Stimulated activated naive CD8-positive, alpha-beta T cell treated with anti-CD3 and anti-CD28 coated beads, Interleukin-15, Interleukin-2, amounts not matched to agents 100 U/mL and 50 U/mL, for 24 hours (primary cell): ENCODE measurements around the gene SLC25A13.

Source experiments
- ATAC-seq: fragments of 150-1000 bp; cut with Tn5 transposase; one replicate; pipeline ENCODE4 v1.10.0; 2021
- DNase-seq: peaks from one replicate; pipeline ENCODE4 v3.0.0; 2021

The SLC25A13 gene

DNA sequence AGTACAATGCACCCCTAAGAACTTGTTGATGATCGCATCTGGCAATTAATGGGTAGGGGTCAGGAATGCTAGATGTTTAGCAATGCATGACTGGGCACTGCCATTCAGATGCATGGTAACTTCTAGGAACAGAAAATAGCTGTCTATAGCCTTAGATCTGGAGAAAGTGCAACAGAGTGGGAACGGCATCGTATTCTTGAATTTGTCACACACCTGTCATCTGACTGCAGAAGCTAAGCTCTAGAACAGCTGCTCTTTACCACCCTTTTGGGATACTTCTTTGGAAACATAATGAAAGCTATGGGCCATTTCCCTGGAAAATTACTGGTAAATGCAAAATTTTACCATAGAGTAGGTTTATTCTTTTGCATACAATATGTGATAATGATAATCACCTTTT, 118.1 kb downstream of the SLC25A13 start:
- ATAC-seq: no peak
- no peak for DNase-seq

GRCh38 chr7:96202102-96202501, 119.8 kb downstream of the SLC25A13 start:
- ATAC-seq (no peak), DNase-seq (no peak)

DNA sequence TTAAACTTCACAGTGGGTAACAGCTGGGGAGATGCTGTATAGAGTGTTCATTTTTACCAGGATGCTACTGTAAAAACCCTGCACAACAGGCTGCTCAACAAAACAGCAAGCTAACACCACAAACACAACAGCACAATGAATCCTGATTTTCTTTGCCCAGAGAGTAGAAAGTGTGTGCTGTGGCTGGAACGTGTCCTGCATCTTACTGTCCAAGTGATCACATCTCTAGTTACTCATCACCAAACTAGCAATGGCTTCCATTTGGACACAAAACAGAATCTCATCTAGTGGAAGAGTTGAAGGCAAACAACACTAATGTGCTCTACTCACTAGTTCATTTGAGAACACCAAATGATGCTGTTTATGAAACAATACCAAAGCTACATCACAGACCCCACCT, 121.2 kb downstream of the SLC25A13 start:
- no peak for DNase-seq
- no peak for ATAC-seq

GRCh38 chr7:96199421-96199820, 122.5 kb downstream of the SLC25A13 start:
- ATAC-seq: no peak
- DNase-seq: no peak

DNA sequence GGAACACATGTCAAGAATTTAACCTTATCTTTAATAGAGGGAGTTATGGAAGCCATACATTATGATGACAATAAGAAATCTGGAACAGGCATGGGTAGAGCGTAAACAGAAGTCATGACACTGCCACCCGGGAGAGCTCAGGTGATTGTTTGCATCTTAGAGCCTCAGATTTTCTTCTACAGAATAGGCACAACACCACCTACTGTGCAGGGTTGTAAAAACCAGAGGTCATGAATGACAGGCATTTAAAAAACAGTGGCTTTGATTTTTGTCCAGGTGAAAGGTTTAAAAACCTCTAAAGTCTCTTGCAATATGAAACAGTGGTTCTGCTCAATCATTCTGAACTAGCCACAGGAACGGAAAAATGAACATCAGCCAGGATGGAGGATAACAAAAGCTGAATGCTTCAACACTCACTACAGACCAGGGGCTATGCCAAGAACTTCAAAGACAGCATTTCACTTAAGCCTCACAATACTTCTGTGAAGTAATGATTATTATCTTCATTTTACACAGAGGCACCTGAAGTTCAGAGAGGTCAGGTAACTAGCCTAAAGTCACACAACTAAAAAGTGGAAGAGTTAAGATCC, 123.8 kb downstream of the SLC25A13 start:
- no peak for ATAC-seq

GRCh38 chr7:96196676-96197075, 125.2 kb downstream of the SLC25A13 start:
- DNase-seq (no peak), ATAC-seq (no peak)

More for the DNA sequence above, 123.8 kb downstream of the SLC25A13 start:
- no peak for DNase-seq

GRCh38 chr7:96189129-96189820, 132.6 kb downstream of the SLC25A13 start:
- ATAC-seq: no peak
- DNase-seq: no peak

GRCh38 chr7:96188591-96188991, 133.3 kb downstream of the SLC25A13 start:
- no peak for DNase-seq
- ATAC-seq: no peak

- ATAC-seq: no peak
- DNase-seq: no peak
Measured at GRCh38 chr7:96188174-96188581, 133.7 kb downstream of the SLC25A13 start.

- ATAC-seq (no peak), DNase-seq (no peak)
Measured at GRCh38 chr7:96187735-96188134, 134.2 kb downstream of the SLC25A13 start.

GRCh38 chr7:96184783-96185182, 137.1 kb downstream of the SLC25A13 start:
- no peak for ATAC-seq
- no peak for DNase-seq

DNA sequence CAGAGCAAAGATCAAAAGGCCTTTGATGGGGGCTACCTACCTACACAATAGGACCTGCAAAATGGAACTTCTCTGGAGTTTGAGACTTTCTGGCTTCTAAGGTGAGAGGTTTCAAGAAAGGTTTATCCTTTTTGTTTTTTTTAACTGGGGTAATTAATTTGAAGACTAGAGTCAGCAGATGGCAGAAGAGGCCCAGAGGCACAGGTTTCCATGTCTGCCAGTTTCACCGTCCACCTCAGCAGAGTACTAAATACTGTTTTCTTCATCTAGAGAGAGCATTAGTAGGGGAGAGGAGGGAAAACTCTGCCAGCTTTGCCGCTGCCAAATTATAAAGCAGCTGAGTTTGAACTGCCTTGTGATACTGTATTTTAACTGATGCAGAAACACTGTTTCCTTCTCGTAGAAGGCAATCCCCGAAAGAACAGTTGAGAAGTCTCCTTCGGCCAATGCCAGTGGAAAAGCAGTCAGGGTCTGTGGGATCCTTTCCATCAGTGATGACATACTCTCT, 138.7 kb downstream of the SLC25A13 start:
- no peak for DNase-seq
- no peak for ATAC-seq

DNA sequence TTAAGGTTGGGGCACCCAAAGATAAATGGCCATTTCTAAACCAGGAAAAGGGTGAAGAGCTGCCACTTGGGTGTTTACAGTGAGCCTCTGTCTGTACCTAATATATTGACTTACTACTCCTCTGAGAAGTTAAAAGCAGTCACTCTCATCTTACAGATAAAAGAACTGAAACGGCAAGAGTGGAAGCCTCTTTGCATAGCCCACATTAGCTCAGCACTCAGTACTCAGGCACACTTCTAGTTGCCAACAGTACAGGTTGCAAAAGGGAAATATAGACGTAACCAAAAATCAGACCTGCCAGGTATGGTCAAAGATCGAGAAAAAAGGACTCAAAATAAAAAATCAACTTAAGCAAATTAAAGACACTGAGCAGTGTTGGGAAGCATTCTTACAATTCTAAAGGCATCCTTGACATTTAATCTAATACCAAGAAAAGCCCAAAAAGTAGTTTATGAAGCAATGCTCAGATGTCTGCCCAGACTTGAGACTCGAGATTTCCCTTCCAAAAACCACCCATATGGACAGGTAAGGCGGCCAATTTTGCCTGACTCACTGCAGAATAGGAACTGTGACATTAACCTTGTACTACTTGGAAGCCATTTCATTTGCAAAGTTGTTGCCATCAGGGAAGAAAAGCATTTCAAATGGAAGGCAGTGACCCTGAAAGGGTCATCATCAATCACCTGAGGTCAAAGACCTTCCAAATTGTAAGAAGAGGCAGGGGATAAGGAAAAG, 139.3 kb downstream of the SLC25A13 start:
- no peak for DNase-seq
- no peak for ATAC-seq

- DNase-seq (no peak), ATAC-seq (no peak)
Measured at GRCh38 chr7:96181174-96181573, 140.7 kb downstream of the SLC25A13 start.

DNA sequence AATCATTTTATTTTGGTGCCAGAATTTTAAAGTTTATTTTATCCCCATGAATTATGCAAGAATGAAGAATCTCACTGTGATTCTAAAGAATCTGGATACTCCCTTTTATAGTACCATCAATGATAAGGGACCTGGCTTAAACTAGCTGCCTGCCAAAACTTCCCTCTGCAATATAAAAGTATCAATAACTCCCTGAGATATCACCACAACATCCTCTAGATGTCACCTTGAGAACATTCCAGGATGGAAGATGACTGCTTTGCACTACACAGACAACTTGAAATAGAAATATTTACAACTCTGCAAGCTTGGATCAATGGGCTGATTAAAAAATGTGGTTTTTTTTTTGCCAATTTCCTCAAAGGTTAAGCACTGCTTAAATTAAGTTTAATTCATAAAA, 142.1 kb downstream of the SLC25A13 start:
- ATAC-seq (no peak), DNase-seq (no peak)

DNA sequence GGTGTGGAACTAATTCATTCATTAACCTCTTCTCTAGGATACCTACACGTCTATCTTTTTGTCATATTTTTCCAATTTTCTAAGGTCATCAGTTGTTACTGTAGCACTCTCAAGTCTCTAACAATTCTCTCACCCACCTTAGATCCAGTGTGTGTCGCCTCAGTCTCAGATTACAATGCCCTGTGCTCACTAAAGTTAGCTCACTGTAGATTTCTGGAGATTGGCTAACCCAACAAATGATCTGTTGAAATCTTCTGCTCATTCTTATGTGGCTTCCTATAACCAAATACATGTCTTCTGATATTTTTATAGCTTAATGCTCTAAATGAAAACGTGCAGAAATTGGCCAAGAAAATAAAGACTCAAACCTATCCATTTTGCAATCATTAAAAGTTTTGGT, 142.6 kb downstream of the SLC25A13 start:
- no peak for DNase-seq
- no peak for ATAC-seq

DNA sequence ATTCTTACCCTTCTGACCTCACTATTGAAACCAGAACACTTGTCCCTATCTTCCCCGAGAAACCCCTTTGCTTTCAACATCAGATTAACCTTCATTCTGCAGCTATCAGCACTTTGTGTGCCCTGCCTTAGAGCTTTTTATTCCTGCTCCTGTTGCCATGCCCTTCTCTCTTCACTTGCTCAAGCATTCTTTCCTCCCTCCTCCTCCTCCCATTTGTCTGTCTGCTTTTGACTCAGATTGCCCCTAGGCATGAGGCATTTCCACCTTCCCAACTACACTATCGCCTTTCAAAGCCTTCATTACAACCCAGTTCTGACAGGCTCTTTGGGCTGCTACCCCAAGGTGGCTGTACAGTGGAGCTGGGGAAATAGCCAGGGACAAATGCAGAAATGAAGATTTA, 143.3 kb downstream of the SLC25A13 start:
- ATAC-seq (no peak), DNase-seq (no peak)

DNA sequence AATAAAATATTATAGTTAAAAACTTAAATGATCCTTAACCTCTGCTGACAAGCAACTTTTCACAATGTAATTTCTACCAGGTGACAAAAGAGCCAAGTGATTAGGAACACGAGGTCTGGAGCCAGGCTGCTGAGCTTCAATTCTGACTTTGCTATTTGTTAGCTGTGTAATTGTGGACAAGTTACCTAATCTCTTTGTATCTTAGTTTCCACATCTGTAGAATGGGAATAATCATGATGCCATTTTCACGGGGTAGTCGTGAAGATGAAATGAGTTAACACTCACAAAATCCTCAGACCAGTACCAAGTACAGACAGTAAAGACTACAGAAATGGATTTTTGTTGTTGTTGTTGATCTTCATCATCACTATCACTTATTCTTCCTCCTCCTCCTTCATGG, 144.5 kb downstream of the SLC25A13 start:
- DNase-seq (no peak), ATAC-seq (no peak)

DNA sequence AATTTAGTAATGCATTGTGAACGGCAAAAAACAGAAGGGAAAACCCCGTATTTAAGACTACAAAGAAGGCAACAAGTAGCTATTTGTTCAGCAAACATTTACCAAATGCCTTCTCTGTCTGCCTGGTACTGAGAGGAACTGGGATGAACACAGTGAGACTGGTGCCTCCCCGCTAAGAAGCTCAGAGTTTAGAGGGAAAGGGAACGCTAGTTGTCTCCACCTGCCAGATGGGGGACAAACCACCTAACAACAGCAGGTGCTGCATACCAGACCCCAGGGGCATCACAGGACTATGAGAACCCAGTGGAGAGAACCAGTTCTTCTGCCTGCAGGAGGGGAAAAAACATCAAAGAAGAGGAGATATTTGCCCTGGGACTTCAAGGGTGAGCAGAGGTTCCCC, 147.1 kb downstream of the SLC25A13 start:
- ATAC-seq: no peak
- no peak for DNase-seq

GRCh38 chr7:96173781-96174180, 148.1 kb downstream of the SLC25A13 start:
- DNase-seq: no peak
- ATAC-seq: no peak

GRCh38 chr7:96169439-96169838, 152.5 kb downstream of the SLC25A13 start:
- ATAC-seq (no peak), DNase-seq (no peak)

GRCh38 chr7:96167424-96167823, 154.5 kb downstream of the SLC25A13 start:
- DNase-seq (no peak), ATAC-seq (no peak)

- no peak for ATAC-seq
- DNase-seq: no peak
Measured at GRCh38 chr7:96161897-96162296, 160.0 kb downstream of the SLC25A13 start.
